ES-I3 (cell line): Measurements from ENCODE around the gene AP5Z1.
"Not testable (repeated sequence)": the region's sequence is repeated elsewhere in the genome, so short reads cannot be mapped to it uniquely, and the experiment has no call there.

Experiments
- H3K36me3 ChIP-seq: 2 replicates; pipeline ENCODE4 v1.6.1; 2013; ENCODE audit warnings: mild to moderate bottlenecking, low read length, control low read depth, moderate library complexity; ENCODE audit not compliant: insufficient read depth
- H3K4me1 ChIP-seq: 2 replicates; pipeline ENCODE4 v1.6.1; 2013; ENCODE audit warnings: mild to moderate bottlenecking, control low read depth, low read length; ENCODE audit not compliant: insufficient read depth
- H3K9ac ChIP-seq: 2 replicates; pipeline ENCODE4 v1.6.1; 2013; ENCODE audit warnings: low read depth, mild to moderate bottlenecking, low read length, moderate library complexity
- H3K9me3 ChIP-seq: 2 replicates; pipeline ENCODE4 v1.6.1; 2013; ENCODE audit warnings: mild to moderate bottlenecking, low read length, moderate library complexity; ENCODE audit not compliant: control insufficient read depth, insufficient read depth

Gene AP5Z1

GRCh38 chr7:4793385-4793993, 18.1 kb downstream of the AP5Z1 start:
- not testable (repeated sequence) for H3K4me1 ChIP-seq, H3K9ac ChIP-seq, H3K9me3 ChIP-seq, H3K36me3 ChIP-seq

GRCh38 chr7:4794171-4794570, 18.7 kb downstream of the AP5Z1 start:
- not testable (repeated sequence) for H3K9ac ChIP-seq, H3K4me1 ChIP-seq, H3K36me3 ChIP-seq, H3K9me3 ChIP-seq

GRCh38 chr7:4794591-4795350, 19.3 kb downstream of the AP5Z1 start:
- H3K4me1 ChIP-seq: no peaks in the 10 kb centered on the region; the same call in 1 of the 2 replicates
- no peak overlapping the region for H3K9ac ChIP-seq
- no peaks in the 10 kb centered on the region; the same call in 1 of the 2 replicates for H3K36me3 ChIP-seq
- H3K9me3 ChIP-seq: no peaks in the 10 kb centered on the region

GRCh38 chr7:4796453-4796852, 21.0 kb downstream of the AP5Z1 start:
- Histone ChIP-seq H3K36me3 (no peaks in the 10 kb centered on the region; the same call in 1 of the 2 replicates), H3K9ac (no peak overlapping the region), H3K4me1 (no peaks in the 10 kb centered on the region; the same call in 1 of the 2 replicates), H3K9me3 (no peaks in the 10 kb centered on the region)

- Histone ChIP-seq H3K4me1 (no peaks in the 10 kb centered on the region; the same call in 1 of the 2 replicates), H3K9ac (no peak overlapping the region), H3K36me3 (no peaks in the 10 kb centered on the region; the same call in 1 of the 2 replicates), H3K9me3 (no peaks in the 10 kb centered on the region)
Measured at GRCh38 chr7:4797858-4798705, 22.7 kb downstream of the AP5Z1 start.

- Histone ChIP-seq H3K9ac (no peak overlapping the region), H3K36me3 (no peaks in the 10 kb centered on the region; the same call in 1 of the 2 replicates), H3K4me1 (no peaks in the 10 kb centered on the region; the same call in 1 of the 2 replicates), H3K9me3 (no peaks in the 10 kb centered on the region)
Measured at GRCh38 chr7:4798706-4799235, 23.3 kb downstream of the AP5Z1 start.

GRCh38 chr7:4799508-4800268, 24.3 kb downstream of the AP5Z1 start:
- no peaks in the 10 kb centered on the region for H3K9me3 ChIP-seq

GRCh38 chr7:4800487-4800886, 25.1 kb downstream of the AP5Z1 start:
- Histone ChIP-seq H3K4me1 (no peaks in the 10 kb centered on the region), H3K36me3 (no peaks in the 10 kb centered on the region; the same call in 1 of the 2 replicates), H3K9ac (no peak overlapping the region), H3K9me3 (no peaks in the 10 kb centered on the region)

More at GRCh38 chr7:4799508-4800268, 24.3 kb downstream of the AP5Z1 start:
- Histone ChIP-seq H3K9ac (no peak overlapping the region), H3K4me1 (no peaks in the 10 kb centered on the region; the same call in 1 of the 2 replicates), H3K36me3 (no peaks in the 10 kb centered on the region; the same call in 1 of the 2 replicates)

- Histone ChIP-seq H3K36me3 (no peaks in the 10 kb centered on the region; the same call in 1 of the 2 replicates), H3K4me1 (no peaks in the 10 kb centered on the region), H3K9ac (no peak overlapping the region), H3K9me3 (no peaks in the 10 kb centered on the region)
Measured at GRCh38 chr7:4800926-4801838, 25.8 kb downstream of the AP5Z1 start.

- Histone ChIP-seq H3K9me3 (no peaks in the 10 kb centered on the region), H3K36me3 (no peaks in the 10 kb centered on the region), H3K9ac (no peak overlapping the region), H3K4me1 (no peaks in the 10 kb centered on the region)
Measured at GRCh38 chr7:4801839-4802231, 26.4 kb downstream of the AP5Z1 start.

GRCh38 chr7:4802577-4802976, 27.2 kb downstream of the AP5Z1 start:
- H3K36me3 ChIP-seq, H3K9ac ChIP-seq, H3K9me3 ChIP-seq, H3K4me1 ChIP-seq: not testable (repeated sequence)

- Histone ChIP-seq H3K4me1 (no peaks in the 10 kb centered on the region), H3K9me3 (no peaks in the 10 kb centered on the region), H3K36me3 (no peaks in the 10 kb centered on the region), H3K9ac (no peak overlapping the region)
Measured at GRCh38 chr7:4803397-4804241, 28.2 kb downstream of the AP5Z1 start.
